Fibroblast of mammary gland (primary cell): ENCODE data around the gene F8.

Experiments used
- DNase-seq: peaks from one replicate; pipeline ENCODE4 v3.0.0-alpha.2; 2010; ENCODE audit warnings: low read depth
- H3K4me3 ChIP-seq: 2 replicates; pipeline ENCODE4 v1.5.1; 2011; ENCODE audit warnings: low read depth, mild to moderate bottlenecking, low read length, moderate library complexity; ENCODE audit not compliant: control insufficient read depth
- TF ChIP-seq, protein P1 (sequence below): conservative IDR thresholded peaks from 2 replicates; pipeline ENCODE4 v1.5.1; 2011; ENCODE audit warnings: low read depth, low read length, inconsistent platforms; ENCODE audit not compliant: control insufficient read depth, insufficient read depth

The F8 gene

DNA sequence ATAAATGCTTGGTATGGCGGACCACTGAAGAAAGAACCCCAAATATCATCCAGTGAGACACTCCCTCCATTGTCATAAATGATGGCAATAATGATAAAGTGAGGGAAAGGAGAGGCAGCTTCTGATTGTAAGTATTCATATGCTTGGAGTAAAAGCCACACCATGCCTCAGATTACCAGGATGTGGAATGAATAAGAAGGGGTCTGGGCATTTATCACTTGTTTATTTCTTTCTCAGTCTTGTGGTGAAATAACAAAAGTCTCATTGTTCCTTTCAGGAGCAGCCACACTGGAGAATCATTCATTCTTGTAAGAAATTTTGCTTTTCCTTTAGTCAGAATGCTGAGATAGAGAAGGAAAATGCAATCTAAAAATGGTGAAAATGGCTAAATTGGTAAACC, 21.7 kb downstream of the F8 start:
- TF ChIP-seq, protein P1, sequence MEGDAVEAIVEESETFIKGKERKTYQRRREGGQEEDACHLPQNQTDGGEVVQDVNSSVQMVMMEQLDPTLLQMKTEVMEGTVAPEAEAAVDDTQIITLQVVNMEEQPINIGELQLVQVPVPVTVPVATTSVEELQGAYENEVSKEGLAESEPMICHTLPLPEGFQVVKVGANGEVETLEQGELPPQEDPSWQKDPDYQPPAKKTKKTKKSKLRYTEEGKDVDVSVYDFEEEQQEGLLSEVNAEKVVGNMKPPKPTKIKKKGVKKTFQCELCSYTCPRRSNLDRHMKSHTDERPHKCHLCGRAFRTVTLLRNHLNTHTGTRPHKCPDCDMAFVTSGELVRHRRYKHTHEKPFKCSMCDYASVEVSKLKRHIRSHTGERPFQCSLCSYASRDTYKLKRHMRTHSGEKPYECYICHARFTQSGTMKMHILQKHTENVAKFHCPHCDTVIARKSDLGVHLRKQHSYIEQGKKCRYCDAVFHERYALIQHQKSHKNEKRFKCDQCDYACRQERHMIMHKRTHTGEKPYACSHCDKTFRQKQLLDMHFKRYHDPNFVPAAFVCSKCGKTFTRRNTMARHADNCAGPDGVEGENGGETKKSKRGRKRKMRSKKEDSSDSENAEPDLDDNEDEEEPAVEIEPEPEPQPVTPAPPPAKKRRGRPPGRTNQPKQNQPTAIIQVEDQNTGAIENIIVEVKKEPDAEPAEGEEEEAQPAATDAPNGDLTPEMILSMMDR: no peak
- no peak for DNase-seq
- no peak overlapping the region for H3K4me3 ChIP-seq

DNA sequence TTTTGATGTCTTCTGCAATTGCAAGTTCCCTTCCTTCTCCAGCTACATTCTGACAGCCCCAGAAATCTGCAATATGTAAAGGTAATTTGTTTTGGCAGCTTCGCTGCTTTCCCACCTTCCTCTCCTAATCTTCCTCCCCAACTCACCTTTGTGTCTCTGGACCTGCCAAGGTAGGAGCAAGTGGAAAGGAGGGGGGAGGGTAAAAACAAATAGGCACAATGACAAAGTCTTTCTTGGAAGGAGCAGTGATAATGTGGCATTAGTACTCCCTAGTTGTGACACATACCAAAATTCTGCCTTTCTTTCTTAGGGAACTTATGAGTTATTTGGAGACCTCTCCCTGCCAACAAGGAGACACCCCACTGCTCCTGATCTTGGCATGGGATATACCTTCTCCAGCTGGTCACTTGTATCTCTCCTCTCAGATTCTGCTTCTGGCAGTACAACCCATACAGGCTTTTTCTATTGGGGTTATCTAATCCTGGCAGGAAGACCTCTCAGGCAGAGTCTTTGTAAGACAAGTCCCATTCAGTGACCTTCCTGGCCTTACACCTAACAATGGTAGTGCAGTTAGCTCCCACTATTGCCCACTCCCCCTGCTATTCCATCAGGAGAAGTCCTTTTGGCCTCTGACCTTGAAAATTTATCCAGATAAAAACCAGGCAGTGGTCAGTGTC, 24.2 kb downstream of the F8 start:
- no peak for DNase-seq
- no peak overlapping the region for H3K4me3 ChIP-seq
- TF ChIP-seq, protein P1: no peak

DNA sequence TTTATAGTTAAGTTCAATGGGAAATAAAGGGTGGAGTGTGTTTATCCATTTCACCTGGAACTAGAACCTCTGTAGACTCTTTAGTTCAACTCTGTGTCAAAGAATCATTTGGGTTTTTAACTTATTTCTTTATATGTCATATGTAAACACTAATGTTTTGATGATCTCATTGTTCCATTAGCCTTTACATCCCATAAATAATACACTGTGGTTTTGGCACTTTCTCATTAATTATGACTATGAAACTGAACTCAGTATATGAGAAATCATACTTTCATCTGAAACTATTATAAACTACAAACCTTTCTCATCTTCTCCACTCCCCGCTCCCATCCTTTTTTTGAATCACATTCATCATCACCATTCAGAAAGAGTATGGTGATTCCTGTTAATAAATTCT, 31.0 kb downstream of the F8 start:
- TF ChIP-seq, protein P1: no peak
- no peak for DNase-seq
- no peak overlapping the region for H3K4me3 ChIP-seq

DNA sequence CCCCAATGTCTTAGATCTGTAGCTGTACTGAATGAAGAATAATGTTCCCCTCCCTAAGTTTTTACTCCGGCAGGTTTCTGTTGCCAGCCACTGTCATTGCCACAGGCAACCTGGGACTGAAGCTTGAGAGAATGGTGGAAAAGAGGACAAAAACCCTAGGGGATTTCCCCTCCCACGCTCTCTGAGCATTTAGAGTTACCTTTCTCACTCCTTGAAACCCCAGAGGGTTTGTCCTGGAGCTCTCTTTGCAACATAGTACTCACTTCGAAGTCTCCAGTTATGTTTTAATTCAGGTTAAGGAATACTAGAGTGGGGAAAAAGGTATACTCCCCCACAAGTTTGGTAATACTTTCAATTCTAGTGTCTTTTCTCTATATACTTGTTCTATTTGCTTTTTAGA, 31.5 kb downstream of the F8 start:
- TF ChIP-seq, protein P1: no peak
- no peak for DNase-seq
- no peak overlapping the region for H3K4me3 ChIP-seq

DNA sequence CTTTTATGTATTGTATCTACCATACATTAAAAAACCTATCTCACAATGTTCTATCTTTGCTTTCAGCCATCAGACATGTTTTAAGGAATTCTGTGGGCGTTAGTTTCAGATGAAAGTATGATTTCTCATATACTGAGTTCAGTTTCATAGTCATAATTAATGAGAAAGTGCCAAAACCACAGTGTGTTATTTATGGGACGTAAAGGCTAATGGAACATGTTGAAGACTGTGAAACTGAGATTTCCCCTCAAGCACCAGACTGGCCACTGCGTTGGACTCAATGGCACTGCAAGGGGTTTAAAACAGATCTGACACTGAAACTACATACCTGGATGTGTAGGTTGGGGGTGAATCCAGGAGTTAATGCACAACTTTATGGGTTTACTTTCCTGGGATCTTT, 32.0 kb downstream of the F8 start:
- TF ChIP-seq, protein P1: no peak
- H3K4me3 ChIP-seq: no peak overlapping the region
- no peak for DNase-seq

DNA sequence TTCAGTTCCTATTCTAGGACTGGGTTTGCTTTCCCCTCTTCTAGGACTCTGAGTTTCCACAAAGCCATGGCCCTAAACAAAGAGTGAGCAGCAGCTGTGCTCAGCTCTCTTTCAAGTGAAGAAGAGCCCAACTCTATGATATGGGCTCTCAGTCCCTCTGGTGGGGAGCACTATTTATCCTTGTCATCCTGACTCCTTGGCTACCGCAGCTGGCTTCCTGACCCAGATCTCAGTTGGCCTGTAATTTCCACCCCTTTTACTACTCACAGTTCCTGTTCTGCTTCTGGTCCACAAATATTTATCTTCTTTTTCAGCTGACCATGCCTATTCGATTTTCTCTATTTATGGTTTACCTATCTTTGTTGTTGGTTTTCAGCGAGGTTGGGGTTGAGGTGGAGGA, 33.8 kb downstream of the F8 start:
- no peak overlapping the region for H3K4me3 ChIP-seq
- no peak for DNase-seq
- TF ChIP-seq, protein P1: no peak

DNA sequence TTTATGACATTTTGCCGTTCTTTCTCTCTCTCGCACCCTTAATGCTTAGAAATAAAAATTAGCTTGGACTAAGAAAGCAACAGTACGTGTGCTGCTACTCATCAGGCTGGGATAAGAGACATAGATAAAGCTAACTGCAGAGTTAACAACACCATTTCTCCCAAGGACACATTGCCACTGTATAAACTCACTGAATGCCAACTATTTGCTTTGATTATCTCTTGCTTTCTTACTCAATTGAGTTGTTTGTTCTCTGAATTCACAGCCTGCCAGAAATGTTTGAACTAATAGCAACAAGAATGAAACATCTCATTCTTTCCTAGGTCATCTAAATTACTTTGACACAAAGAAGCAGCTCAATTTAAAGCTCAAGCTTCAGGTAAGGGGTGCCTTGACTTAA, 34.6 kb downstream of the F8 start:
- TF ChIP-seq, protein P1: no peak
- no peak overlapping the region for H3K4me3 ChIP-seq
- DNase-seq: no peak
